Activated CD4-positive, alpha-beta T cell treated with anti-CD3 and anti-CD28 coated beads for 36 hours (primary cell): ENCODE measurements around the gene ELMO1. TPM values are rescaled to one million over a fixed set of nuclear protein-coding genes. Genes with fewer than 3 reads are reported as not detected.
A peak's percentile ranks its signal among the peaks of the same experiment; 100 is the strongest.

Experiments
- ATAC-seq: fragments of 200-7000 bp; cut with Tn5 transposase; one replicate; pipeline ENCODE4 v1.10.0; 2021; ENCODE audit warnings: mild to moderate bottlenecking, moderate library complexity
- CTCF ChIA-PET: fragments of 350-600 bp; sonication (Branson Sonifier 250); formaldehyde crosslinking; loops from one replicate; lab custom pipeline; 2021; ENCODE audit warnings: antibody characterized with exemption; lab: Charles Lee
- POLR2A ChIA-PET: fragments of 350-600 bp; sonication (Branson Sonifier 250); formaldehyde crosslinking; loops from one replicate; lab custom pipeline; 2021; ENCODE audit warnings: antibody characterized with exemption, inconsistent platforms; lab: Charles Lee
- DNase-seq: peaks from one replicate; pipeline ENCODE4 v3.0.0-alpha.2; 2020
- H3K27ac Mint-ChIP-seq: one replicate; pipeline ENCODE4 v1.8.0; 2021; ENCODE audit warnings: mixed read lengths
- H3K27me3 Mint-ChIP-seq: one replicate; pipeline ENCODE4 v1.8.0; 2021; ENCODE audit warnings: mixed read lengths
- H3K36me3 Mint-ChIP-seq: one replicate; pipeline ENCODE4 v1.8.0; 2021; ENCODE audit warnings: low read depth, mixed read lengths
- H3K4me1 Mint-ChIP-seq: one replicate; pipeline ENCODE4 v1.8.0; 2021; ENCODE audit warnings: mixed read lengths
- H3K4me3 Mint-ChIP-seq: one replicate; pipeline ENCODE4 v1.8.0; 2021; ENCODE audit warnings: mild to moderate bottlenecking, moderate library complexity, mixed read lengths
- H3K9me3 Mint-ChIP-seq: one replicate; pipeline ENCODE4 v1.8.0; 2021; ENCODE audit warnings: low read depth, mixed read lengths
- intact Hi-C, 2 experiments: fragments of 100-400 bp; cut with DNase I in 1 of 2; cut with micrococcal nuclease in 1 of 2; formaldehyde crosslinking; loops; one replicate each; pipeline versions ENCODE4 v1.14.2 to v1.15.1; 2022 to 2024; cut with DNase I, micrococcal nuclease
- total RNA-seq, 2 experiments: library from RNA; stranded (reverse); gene quantifications; one replicate each; pipeline ENCODE4 v1.2.3, GENCODE V29; 2021

ELMO1 gene
- total RNA-seq, 2 experiments from 2014 or later, result 96.2 to 173 TPM

GRCh38 chr7:37312608-37313007 is 136.1 kb downstream of the ELMO1 start:
- Mint-ChIP-seq H3K9me3 (peaks cover 15% of the 10 kb centered on the region), H3K27ac (peak overlapping the region; percentile 55), H3K4me3 (no peak overlapping the region), H3K4me1 (peaks cover 82% of the 10 kb centered on the region), H3K36me3 (peaks cover 73% of the 10 kb centered on the region), H3K27me3 (no peaks in the 10 kb centered on the region)
- DNase-seq, result no peak
- ChIA-PET CTCF (no interaction called here), POLR2A (interaction anchor here (0.6 kb wide), 1 partner anchor 126 kb away, joined by 3 read pairs; no protein-coding TSS in a partner anchor)
- peak; percentile 52 for ATAC-seq
- intact Hi-C loops, result loop anchor here in 1 of 2 experiments (2.0 kb wide), 1 partner anchor 30 kb away; no protein-coding TSS in a partner anchor

GRCh38 chr7:37311355-37311754 is 137.3 kb downstream of the ELMO1 start:
- Mint-ChIP-seq H3K4me1 (peaks cover 72% of the 10 kb centered on the region), H3K4me3 (no peak overlapping the region), H3K27ac (peak overlapping the region; percentile 74), H3K36me3 (peaks cover 81% of the 10 kb centered on the region), H3K9me3 (peaks cover 14% of the 10 kb centered on the region), H3K27me3 (no peaks in the 10 kb centered on the region)
- POLR2A ChIA-PET, result interaction anchor here (1.4 kb wide), 1 partner anchor 30 kb away, joined by 4 read pairs; no protein-coding TSS in a partner anchor
- DNase-seq, result peak; percentile 54
- ATAC-seq, result peak; percentile 79
- CTCF ChIA-PET, result interaction anchor here (0.5 to 0.6 kb wide), 2 partner anchors 98 to 329 kb away, joined by 3 read pairs; no protein-coding TSS in a partner anchor
- intact Hi-C loops, result loop anchor here in 1 of 2 experiments (2.0 kb wide), 1 partner anchor 31 kb away; no protein-coding TSS in a partner anchor

GRCh38 chr7:37310327-37311080 is 138.2 kb downstream of the ELMO1 start:
- Mint-ChIP-seq H3K27ac (peak overlapping the region; percentile 68), H3K9me3 (peaks cover 14% of the 10 kb centered on the region), H3K27me3 (no peaks in the 10 kb centered on the region), H3K4me3 (no peak overlapping the region), H3K4me1 (peaks cover 68% of the 10 kb centered on the region), H3K36me3 (peaks cover 83% of the 10 kb centered on the region)
- CTCF ChIA-PET, result no interaction called here
- no peak for ATAC-seq
- DNase-seq, result no peak
- POLR2A ChIA-PET, result interaction anchor here (1.0 to 1.4 kb wide), 2 partner anchors 8 to 31 kb away, joined by 4 read pairs; no protein-coding TSS in a partner anchor
- intact Hi-C loops, result loop anchor here in 1 of 2 experiments (2.0 kb wide), 1 partner anchor 32 kb away; no protein-coding TSS in a partner anchor

GRCh38 chr7:37309493-37309892 is 139.2 kb downstream of the ELMO1 start:
- Mint-ChIP-seq H3K27me3 (no peaks in the 10 kb centered on the region), H3K4me3 (no peak overlapping the region), H3K27ac (no peak overlapping the region), H3K36me3 (peaks cover 81% of the 10 kb centered on the region), H3K9me3 (peaks cover 14% of the 10 kb centered on the region), H3K4me1 (peaks cover 67% of the 10 kb centered on the region)
- intact Hi-C loops, result no loop called here
- DNase-seq, result no peak
- ATAC-seq, result no peak
- CTCF ChIA-PET, result no interaction called here
- POLR2A ChIA-PET, result interaction anchor here (1.0 kb wide), 1 partner anchor 9 kb away, joined by 4 read pairs; no protein-coding TSS in a partner anchor

- Mint-ChIP-seq H3K36me3 (peaks cover 77% of the 10 kb centered on the region), H3K4me3 (no peak overlapping the region), H3K4me1 (peaks cover 34% of the 10 kb centered on the region), H3K9me3 (peaks cover 16% of the 10 kb centered on the region), H3K27me3 (no peaks in the 10 kb centered on the region), H3K27ac (no peak overlapping the region)
- intact Hi-C loops, result no loop called here
- CTCF ChIA-PET, result interaction anchor here (0.7 to 0.9 kb wide), 2 partner anchors 34 to 44 kb away, joined by 3 to 4 read pairs; no protein-coding TSS in a partner anchor
- ATAC-seq (no peak), DNase-seq (no peak)
- POLR2A ChIA-PET, result no interaction called here
Measured at GRCh38 chr7:37304921-37305320, 143.7 kb downstream of the ELMO1 start.

- Mint-ChIP-seq H3K4me1 (peaks cover 24% of the 10 kb centered on the region), H3K27me3 (no peaks in the 10 kb centered on the region), H3K36me3 (peaks cover 23% of the 10 kb centered on the region), H3K27ac (peak overlapping the region; percentile 51), H3K9me3 (peaks cover 2% of the 10 kb centered on the region), H3K4me3 (no peak overlapping the region)
- ChIA-PET POLR2A (no interaction called here), CTCF (interaction anchor here (3.5 kb wide), 1 partner anchor 13 kb away, joined by 10 read pairs; no protein-coding TSS in a partner anchor)
- DNase-seq (no peak), ATAC-seq (peak; percentile 51)
- intact Hi-C loops, result no loop called here
Measured at GRCh38 chr7:37297546-37297945, 151.1 kb downstream of the ELMO1 start.

GRCh38 chr7:37295401-37295800 is 153.3 kb downstream of the ELMO1 start:
- peak overlapping the region; percentile 34 for H3K27ac Mint-ChIP-seq
- no peaks in the 10 kb centered on the region for H3K9me3 Mint-ChIP-seq
- CTCF ChIA-PET, result interaction anchor here (0.6 to 3.5 kb wide), 3 partner anchors 11 to 607 kb away, joined by 3 to 10 read pairs (median 3); no protein-coding TSS in a partner anchor
- intact Hi-C loops, result no loop called here
- no peaks in the 10 kb centered on the region for H3K27me3 Mint-ChIP-seq
- DNase-seq, result no peak
- no peak overlapping the region for H3K4me3 Mint-ChIP-seq
- no peak for ATAC-seq
- H3K4me1 Mint-ChIP-seq, result peaks cover 29% of the 10 kb centered on the region
- H3K36me3 Mint-ChIP-seq, result peaks cover 9% of the 10 kb centered on the region
- POLR2A ChIA-PET, result no interaction called here

- no peak for DNase-seq
- Mint-ChIP-seq H3K9me3 (no peaks in the 10 kb centered on the region), H3K36me3 (peaks cover 14% of the 10 kb centered on the region), H3K4me1 (peaks cover 42% of the 10 kb centered on the region), H3K4me3 (no peak overlapping the region), H3K27me3 (no peaks in the 10 kb centered on the region), H3K27ac (no peak overlapping the region)
- ATAC-seq, result no peak
- intact Hi-C loops, result no loop called here
- ChIA-PET POLR2A (no interaction called here), CTCF (interaction anchor here (0.5 to 2.5 kb wide), 7 partner anchors 12 to 952 kb away, joined by 3 to 7 read pairs (median 3); no protein-coding TSS in a partner anchor)
Measured at GRCh38 chr7:37290731-37291130, 157.9 kb downstream of the ELMO1 start.

GRCh38 chr7:37289781-37290180 is 158.9 kb downstream of the ELMO1 start:
- Mint-ChIP-seq H3K27ac (peak overlapping the region; percentile 67), H3K4me3 (no peak overlapping the region), H3K27me3 (no peaks in the 10 kb centered on the region), H3K36me3 (peaks cover 14% of the 10 kb centered on the region), H3K9me3 (no peaks in the 10 kb centered on the region), H3K4me1 (peaks cover 49% of the 10 kb centered on the region)
- no peak for ATAC-seq
- ChIA-PET CTCF (interaction anchor here (0.8 to 2.5 kb wide), 6 partner anchors 12 to 951 kb away, joined by 3 to 7 read pairs (median 4); no protein-coding TSS in a partner anchor), POLR2A (no interaction called here)
- DNase-seq, result no peak
- intact Hi-C loops, result loop anchor here in 1 of 2 experiments (2.0 kb wide), 1 partner anchor 53 kb away; no protein-coding TSS in a partner anchor

GRCh38 chr7:37289367-37289766 is 159.3 kb downstream of the ELMO1 start:
- intact Hi-C loops, result loop anchor here in 1 of 2 experiments (2.0 kb wide), 1 partner anchor 53 kb away; no protein-coding TSS in a partner anchor
- H3K9me3 Mint-ChIP-seq, result no peaks in the 10 kb centered on the region
- POLR2A ChIA-PET, result interaction anchor here (0.6 kb wide), 1 partner anchor 46 kb away, joined by 3 read pairs; no protein-coding TSS in a partner anchor
- no peak overlapping the region for H3K4me3 Mint-ChIP-seq
- ATAC-seq (no peak), DNase-seq (no peak)
- H3K27ac Mint-ChIP-seq, result peak overlapping the region; percentile 67
- H3K36me3 Mint-ChIP-seq, result peaks cover 14% of the 10 kb centered on the region
- CTCF ChIA-PET, result interaction anchor here (1.4 to 2.5 kb wide), 2 partner anchors 11 to 206 kb away, joined by 4 to 7 read pairs; no protein-coding TSS in a partner anchor
- H3K4me1 Mint-ChIP-seq, result peaks cover 50% of the 10 kb centered on the region
- no peaks in the 10 kb centered on the region for H3K27me3 Mint-ChIP-seq
